Measurements from ENCODE around the gene KREMEN1. TPM values are rescaled to one million over a fixed set of nuclear protein-coding genes. Genes with fewer than 3 reads are reported as not detected.

Gene KREMEN1
- total and polyA plus RNA-seq, 2 of the 4 experiments (the other 2 are of a cell fraction): 2.9 to 4.6 TPM

DNA sequence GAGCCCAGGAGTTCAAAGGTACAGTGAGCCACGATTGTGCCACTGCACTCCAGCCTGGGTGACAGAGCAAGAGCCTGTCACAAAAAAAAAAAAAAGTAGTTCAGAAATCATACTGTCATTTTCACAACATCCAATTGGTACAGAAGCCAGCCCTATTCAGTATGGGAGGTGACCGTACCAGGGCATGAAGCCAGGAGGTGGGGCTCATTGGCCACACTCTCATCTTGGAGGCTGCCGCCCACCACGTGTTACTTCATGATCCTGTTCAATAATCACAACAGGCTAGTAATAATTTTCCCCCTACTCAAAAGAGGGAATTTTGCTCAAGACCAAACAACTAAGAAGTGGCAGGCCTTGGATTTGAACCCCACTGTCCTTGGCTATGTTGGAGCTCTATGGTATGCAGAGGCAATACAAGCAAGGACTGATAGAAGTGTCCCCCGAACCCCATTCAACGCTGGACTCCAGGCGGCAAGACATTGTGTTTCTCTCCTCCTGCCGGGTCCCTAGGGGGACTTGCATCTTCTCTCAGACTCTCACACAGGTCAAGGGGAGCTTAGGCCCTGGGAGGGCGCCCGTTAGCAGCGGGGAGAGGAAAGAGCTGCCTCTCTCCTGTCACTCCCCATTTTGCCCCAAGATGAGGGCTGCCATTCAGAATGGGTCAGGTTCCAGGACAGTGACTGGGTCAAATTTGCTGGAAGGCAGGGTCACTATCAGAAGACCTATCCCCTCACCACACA lies 92.7 kb downstream of the KREMEN1 start:
- H3K9ac ChIP-seq (ENCODE audit: low read depth, low read length): no peak overlapping the region
- H3K36me3 ChIP-seq (ENCODE audit: control insufficient read depth, insufficient read depth, low read length): no peaks in the 10 kb centered on the region
- H4K91ac ChIP-seq (ENCODE audit: insufficient read depth, low read depth, low read length): no peak overlapping the region
- H2BK15ac ChIP-seq (ENCODE audit: low read depth, low read length): no peak overlapping the region
- H3K4me2 ChIP-seq (ENCODE audit: low read depth, low read length): no peak overlapping the region
- no peak overlapping the region for H3K4me3 ChIP-seq (ENCODE audit: insufficient read depth, low read depth, low read length)
- TF ChIP-seq RFX5 (IDR thresholded peaks at IDR 0.05; ENCODE audit: low read depth, low read length) (no peak), RCOR1 (IDR thresholded peaks at IDR 0.05; ENCODE audit: insufficient replicate concordance, low read length) (no peak), CEBPB (IDR thresholded peaks at IDR 0.05; ENCODE audit: low read depth, low read length) (no peak), CHD1 (IDR thresholded peaks at IDR 0.05; ENCODE audit: low read depth, low read length) (no peak), NFE2L2 (IDR thresholded peaks at IDR 0.05; ENCODE audit: low read depth, low read length) (no peak), FOS (IDR thresholded peaks at IDR 0.05; ENCODE audit: low read depth, low read length) (no peak), MAZ (IDR thresholded peaks at IDR 0.05; ENCODE audit: borderline replicate concordance, low read depth, low read length) (no peak), BHLHE40 (IDR thresholded peaks at IDR 0.05; ENCODE audit: low read depth, low read length) (no peak), ELK1 (IDR thresholded peaks at IDR 0.05; ENCODE audit: borderline replicate concordance, low read depth, low read length) (no peak), SMC3 (IDR thresholded peaks at IDR 0.05; ENCODE audit: low read depth, low read length) (no peak), MXI1 (IDR thresholded peaks at IDR 0.05; ENCODE audit: borderline replicate concordance, low read depth, low read length) (no peak), MAFK (IDR thresholded peaks at IDR 0.05; ENCODE audit: low read depth, low read length) (no peak), RAD21 (IDR thresholded peaks at IDR 0.05; ENCODE audit: low read length) (no peak), POLR2A (IDR thresholded peaks at IDR 0.05; ENCODE audit: low read depth, low read length) (no peak), CTCF (conservative IDR thresholded peaks at IDR 0.05; ENCODE audit: low read depth, low read length) (no peak)
- TF ChIP-seq, protein P1, sequence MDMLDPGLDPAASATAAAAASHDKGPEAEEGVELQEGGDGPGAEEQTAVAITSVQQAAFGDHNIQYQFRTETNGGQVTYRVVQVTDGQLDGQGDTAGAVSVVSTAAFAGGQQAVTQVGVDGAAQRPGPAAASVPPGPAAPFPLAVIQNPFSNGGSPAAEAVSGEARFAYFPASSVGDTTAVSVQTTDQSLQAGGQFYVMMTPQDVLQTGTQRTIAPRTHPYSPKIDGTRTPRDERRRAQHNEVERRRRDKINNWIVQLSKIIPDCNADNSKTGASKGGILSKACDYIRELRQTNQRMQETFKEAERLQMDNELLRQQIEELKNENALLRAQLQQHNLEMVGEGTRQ (IDR thresholded peaks at IDR 0.05; ENCODE audit: low read depth, low read length): no peak
- H4K5ac ChIP-seq (ENCODE audit: low read depth, low read length): no peak overlapping the region
- peaks cover 2% of the 10 kb centered on the region; the same call in 1 of the 2 replicates for H3K9me1 ChIP-seq (ENCODE audit: insufficient read depth, low read length)
- dilution Hi-C loops (cut with HindIII; ENCODE audit: low sequenced_read_pairs, unreplicated experiment) (no loop called here), in situ Hi-C loops (cut with MboI; ENCODE audit: low sequenced_read_pairs) (no loop called here), intact Hi-C loops (cut with micrococcal nuclease) (no loop called here)
- ATAC-seq (ENCODE audit: low read depth) (no peak), DNase-seq (no peak)
- no peak overlapping the region for H4K8ac ChIP-seq (ENCODE audit: low read depth in 2 of 2, low read length in 2 of 2)
- no peaks in the 10 kb centered on the region for H3K9me3 ChIP-seq (ENCODE audit: control insufficient read depth, insufficient read depth, low read length)
- ChIA-PET CTCF (no interaction called here), POLR2A (ENCODE audit: unreplicated experiment) (no interaction called here)
- H3K27me3 ChIP-seq (ENCODE audit: control insufficient read depth, insufficient read depth, low read length): peaks cover 17% of the 10 kb centered on the region
- no peaks in the 10 kb centered on the region for H4K20me1 ChIP-seq (ENCODE audit: insufficient read depth, low read length)
- no peaks in the 10 kb centered on the region for H3K79me1 ChIP-seq (ENCODE audit: low read depth in 1 of 2, low read length in 2 of 2)
- H3K56ac ChIP-seq (ENCODE audit: extremely low read depth, insufficient read depth, low read length): no peak overlapping the region
- H3K14ac ChIP-seq (replicated peaks; ENCODE audit: low read depth, low read length): no peak overlapping the region
- no peak overlapping the region for H2BK20ac ChIP-seq (ENCODE audit: low read depth, low read length)
- no peak overlapping the region for H3K18ac ChIP-seq (ENCODE audit: low read depth, low read length)
- no peak overlapping the region for H2AK5ac ChIP-seq (ENCODE audit: low read depth, low read length)
- H2AFZ ChIP-seq (replicated peaks; ENCODE audit: low read length, poor library complexity): no peak overlapping the region
- no peak overlapping the region for H3K27ac ChIP-seq (ENCODE audit: insufficient read depth, low read length)
- no TSS peak for BruUV-seq (replicated peaks)
- WGBS, 2 experiments (ENCODE audit: extremely low coverage in 2 of 2, insufficient read length in 1 of 2): 40% methylated on average over 1 of the region's 11 CpGs; no CpG with 5 or more reads in 1 of the 2 experiments
- no peak overlapping the region for H2BK120ac ChIP-seq (ENCODE audit: low read depth, low read length)
- no peak overlapping the region for H2BK5ac ChIP-seq (ENCODE audit: low read depth, low read length, poor library complexity, severe bottlenecking)
- no peak overlapping the region for H3K23ac ChIP-seq (ENCODE audit: low read depth, low read length)
- H2AK9ac ChIP-seq (replicated peaks; ENCODE audit: low read depth, low read length, poor library complexity): no peak overlapping the region
- no peak overlapping the region for H3K4ac ChIP-seq (ENCODE audit: low read depth, low read length)
- H3K4me1 ChIP-seq (ENCODE audit: control insufficient read depth, insufficient read depth, low read length): no peaks in the 10 kb centered on the region
